Gastroesophageal sphincter (tissue), 4 donors: Measurements from ENCODE around the gene ARAP1. TPM values are rescaled to one million over a fixed set of nuclear protein-coding genes. Genes with fewer than 3 reads are reported as not detected.

ENCODE experiments used
- ATAC-seq: fragments of 150-250 bp; one replicate; pipeline ENCODE4 v1.9.1; 2016; ENCODE audit warnings: mild to moderate bottlenecking, moderate library complexity
- H3K27ac ChIP-seq, 4 donors: fragments of 200-600 bp; sonication (generic) in 3 of 4; 1 replicate in 3 of 4; 2 replicates in 1 of 4; pipeline ENCODE4 v1.5.1; 2016 to 2019
- H3K27me3 ChIP-seq: fragments of 200-600 bp; sonication (generic); one replicate; pipeline ENCODE4 v1.5.1; 2019
- H3K36me3 ChIP-seq, 2 donors: fragments of 200-600 bp; sonication (generic); one replicate each; pipeline ENCODE4 v1.5.1; 2019; ENCODE audit warnings: control low read depth in 1 of 2
- H3K4me1 ChIP-seq, 3 donors: fragments of 200-600 bp; sonication (generic); 1 replicate in 2 of 3; 2 replicates in 1 of 3; pipeline ENCODE4 v1.5.1; 2016 to 2019; ENCODE audit warnings: control low read depth in 2 of 3
- H3K4me3 ChIP-seq, 2 donors: fragments of 200-600 bp; sonication (generic); one replicate each; pipeline ENCODE4 v1.5.1; 2019; ENCODE audit warnings: mild to moderate bottlenecking in 1 of 2, moderate library complexity in 1 of 2
- H3K9me3 ChIP-seq, 3 donors: fragments of 200-600 bp; sonication (generic); one replicate each; pipeline ENCODE4 v1.5.1; 2017 to 2019; ENCODE audit warnings: control low read depth in 2 of 3
- CTCF ChIP-seq, 4 experiments: fragments of 200-600 bp in 2 of 4; fragments of 450-650 bp in 2 of 4; sonication (generic) in 1 of 4; IDR thresholded peaks; one replicate each; pipeline ENCODE4 v1.5.1; 2017 to 2019; ENCODE audit warnings: antibody characterized with exemption in 4 of 4, mild to moderate bottlenecking in 2 of 4, moderate library complexity in 2 of 4
- EP300 ChIP-seq: sonication (generic); formaldehyde crosslinking; IDR thresholded peaks from one replicate; pipeline ENCODE4 v1.6.1; 2017; ENCODE audit warnings: antibody characterized with exemption, mild to moderate bottlenecking
- POLR2A ChIP-seq, 2 donors: fragments of 450-650 bp; IDR thresholded peaks; one replicate each; pipeline ENCODE4 v1.6.1; 2017; ENCODE audit warnings: antibody characterized with exemption in 2 of 2, mild to moderate bottlenecking in 2 of 2, moderate library complexity in 1 of 2
- POLR2AphosphoS5 ChIP-seq: sonication (generic); formaldehyde crosslinking; IDR thresholded peaks from one replicate; pipeline ENCODE4 v1.6.1; 2017; ENCODE audit warnings: antibody characterized with exemption
- WGBS, 2 donors: methylation state at CpG; one replicate each; pipeline ENCODE4 v1.1.5; 2018; ENCODE audit warnings: low coverage in 1 of 2; 5-methylcytosine and 5-hydroxymethylcytosine counted together
- total RNA-seq, 4 donors: library from RNA; depleted of rRNA; stranded (reverse); fragments of >200 nt; gene quantifications; one replicate each; pipeline ENCODE4 v1.1.0, GENCODE V29; 2016

Gene ARAP1
- total RNA-seq, 4 donors from 2014 or later = 72.4 to 125 (median 95.1) TPM

- WGBS, 2 donors = 40 to 44% methylated on average over 1 to 2 of the region's 4 CpGs
These were observed 69.4 kb downstream of the ARAP1 start for GRCh38 chr11:72682858-72683243.

GRCh38 chr11:72682238-72682857 lies 69.9 kb downstream of the ARAP1 start:
- H3K4me1 ChIP-seq = peaks cover 0 to 49% (median 26%) of the 10 kb centered on the region in 3 donors

More at GRCh38 chr11:72682858-72683243, 69.4 kb downstream of the ARAP1 start:
- Histone ChIP-seq H3K27ac (no peak overlapping the region), H3K27me3 (peaks cover 21% of the 10 kb centered on the region), H3K9me3 (no peaks in the 10 kb centered on the region), H3K4me3 (no peak overlapping the region), H3K4me1 (peaks cover 0 to 52% (median 30%) of the 10 kb centered on the region in 3 donors), H3K36me3 (peaks cover 0 to 34% of the 10 kb centered on the region in 2 donors)
- no peak for TF ChIP-seq EP300
- no peak for ATAC-seq

GRCh38 chr11:72681226-72682153 lies 70.7 kb downstream of the ARAP1 start:
- no peak overlapping the region for H3K4me3 ChIP-seq
- no peak overlapping the region for H3K27ac ChIP-seq
- WGBS, 2 donors = 33 to 39% methylated on average over 6 to 9 of the region's 17 CpGs
- ATAC-seq = no peak
- TF ChIP-seq POLR2AphosphoS5 (no peak), POLR2A (IDR thresholded peaks at IDR 0.05) (no peak), CTCF (IDR thresholded peaks at IDR 0.05) (no peak), EP300 (no peak)
- H3K36me3 ChIP-seq = peaks cover 0 to 21% of the 10 kb centered on the region in 2 donors
- H3K27me3 ChIP-seq = peaks cover 35% of the 10 kb centered on the region
- H3K9me3 ChIP-seq = no peaks in the 10 kb centered on the region
- H3K4me1 ChIP-seq = peaks cover 0 to 48% (median 20%) of the 10 kb centered on the region in 3 donors

More at GRCh38 chr11:72682238-72682857, 69.9 kb downstream of the ARAP1 start:
- Histone ChIP-seq H3K4me3 (no peak overlapping the region), H3K9me3 (no peaks in the 10 kb centered on the region), H3K27me3 (peaks cover 26% of the 10 kb centered on the region), H3K36me3 (peaks cover 0 to 29% of the 10 kb centered on the region in 2 donors), H3K27ac (no peak overlapping the region)
- ATAC-seq = no peak
- TF ChIP-seq EP300 = no peak
- no peak for TF ChIP-seq POLR2AphosphoS5
- TF ChIP-seq CTCF (IDR thresholded peaks at IDR 0.05) = no peak
- no peak for TF ChIP-seq POLR2A (IDR thresholded peaks at IDR 0.05)
- 66 to 76% methylated on average over 2 to 5 of the region's 5 CpGs for WGBS, 2 donors

- no peak for TF ChIP-seq EP300
- no peak for TF ChIP-seq CTCF (IDR thresholded peaks at IDR 0.05)
- peaks cover 43% of the 10 kb centered on the region for H3K27me3 ChIP-seq
- peaks cover 0 to 15% of the 10 kb centered on the region in 2 donors for H3K36me3 ChIP-seq
- no peak overlapping the region for H3K27ac ChIP-seq
- peaks cover 0 to 45% (median 20%) of the 10 kb centered on the region in 3 donors for H3K4me1 ChIP-seq
- no CpG with 5 or more reads among the region's 6 CpGs for WGBS, 2 donors
- no peaks in the 10 kb centered on the region for H3K9me3 ChIP-seq
- no peak overlapping the region for H3K4me3 ChIP-seq
- no peak for ATAC-seq
These were observed 71.5 kb downstream of the ARAP1 start for GRCh38 chr11:72680624-72681158.

- H3K4me1 ChIP-seq = peaks cover 0 to 37% (median 11%) of the 10 kb centered on the region in 3 donors
- H3K9me3 ChIP-seq = no peaks in the 10 kb centered on the region
- 64 to 79% methylated on average over 2 to 3 of the region's 5 CpGs for WGBS, 2 donors
- H3K27me3 ChIP-seq = peaks cover 51% of the 10 kb centered on the region
- ATAC-seq = no peak
- H3K4me3 ChIP-seq = no peak overlapping the region
- peaks cover 0 to 7% of the 10 kb centered on the region in 2 donors for H3K36me3 ChIP-seq
- TF ChIP-seq EP300 = no peak
- TF ChIP-seq POLR2A (IDR thresholded peaks at IDR 0.05) = no peak
- no peak for TF ChIP-seq POLR2AphosphoS5
- TF ChIP-seq CTCF (IDR thresholded peaks at IDR 0.05) = no peak
- H3K27ac ChIP-seq = no peak overlapping the region
These were observed 72.3 kb downstream of the ARAP1 start for GRCh38 chr11:72679869-72680268.
